Osteoblast (primary cell): ENCODE data around the gene PRRT3. TPM values are rescaled to one million over a fixed set of nuclear protein-coding genes. Genes with fewer than 3 reads are reported as not detected.

Source experiments
- DNase-seq: peaks from one replicate; pipeline ENCODE4 v3.0.0; 2011; ENCODE audit warnings: low spot score, mixed read lengths; ENCODE audit not compliant: insufficient read length; ENCODE audit errors: missing footprints
- H2AFZ ChIP-seq: 2 replicates; pipeline ENCODE4 v1.6.0; 2011; ENCODE audit warnings: mild to moderate bottlenecking, low read length
- H3K27ac ChIP-seq: 2 replicates; pipeline ENCODE4 v1.5.1; 2011; ENCODE audit warnings: mild to moderate bottlenecking, low read depth, low read length, moderate library complexity
- H3K27me3 ChIP-seq: 2 replicates; pipeline ENCODE4 v1.6.0; 2012; ENCODE audit warnings: mild to moderate bottlenecking, control low read depth, inconsistent platforms, low read length, moderate library complexity; ENCODE audit not compliant: insufficient read depth
- H3K36me3 ChIP-seq: 2 replicates; pipeline ENCODE4 v1.5.1; 2011; ENCODE audit warnings: mild to moderate bottlenecking, low read length, control low read depth, moderate library complexity; ENCODE audit not compliant: insufficient read depth
- H3K4me1 ChIP-seq: 2 replicates; pipeline ENCODE4 v1.5.1; 2011; ENCODE audit warnings: mild to moderate bottlenecking, low read length, control low read depth, moderate library complexity; ENCODE audit not compliant: insufficient read depth
- H3K4me2 ChIP-seq: 2 replicates; pipeline ENCODE4 v1.6.0; 2011; ENCODE audit warnings: mild to moderate bottlenecking, low read length; ENCODE audit not compliant: insufficient read depth
- H3K4me3 ChIP-seq: fragments of 200-600 bp; sonication (generic); 3 replicates; pipeline ENCODE4 v1.5.1; 2012; ENCODE audit warnings: mild to moderate bottlenecking, low read length, inconsistent platforms; ENCODE audit not compliant: insufficient read depth
- H3K79me2 ChIP-seq: 2 replicates; pipeline ENCODE4 v1.6.0; 2012; ENCODE audit warnings: mild to moderate bottlenecking, low read length, control low read depth, inconsistent platforms; ENCODE audit not compliant: insufficient read depth
- H3K9me3 ChIP-seq: 2 replicates; pipeline ENCODE4 v1.5.1; 2011; ENCODE audit warnings: low read depth, low read length, control low read depth
- H4K20me1 ChIP-seq: 2 replicates; pipeline ENCODE4 v1.6.0; 2012; ENCODE audit warnings: mild to moderate bottlenecking, low read length, control low read depth; ENCODE audit not compliant: insufficient read depth
- total RNA-seq: library from RNA; depleted of rRNA; stranded (reverse); fragments of >200 nt; gene quantifications from 2 replicates; pipeline ENCODE4 v1.2.3, GENCODE V29; 2012
- TF ChIP-seq, protein P1 (sequence below): IDR thresholded peaks from 2 replicates; pipeline ENCODE4 v1.5.1; 2011; ENCODE audit warnings: mild to moderate bottlenecking, low read depth, low read length, moderate library complexity; ENCODE audit errors: extremely low read depth

Gene PRRT3
- total RNA-seq, 1 donor: 4.3 TPM

DNA sequence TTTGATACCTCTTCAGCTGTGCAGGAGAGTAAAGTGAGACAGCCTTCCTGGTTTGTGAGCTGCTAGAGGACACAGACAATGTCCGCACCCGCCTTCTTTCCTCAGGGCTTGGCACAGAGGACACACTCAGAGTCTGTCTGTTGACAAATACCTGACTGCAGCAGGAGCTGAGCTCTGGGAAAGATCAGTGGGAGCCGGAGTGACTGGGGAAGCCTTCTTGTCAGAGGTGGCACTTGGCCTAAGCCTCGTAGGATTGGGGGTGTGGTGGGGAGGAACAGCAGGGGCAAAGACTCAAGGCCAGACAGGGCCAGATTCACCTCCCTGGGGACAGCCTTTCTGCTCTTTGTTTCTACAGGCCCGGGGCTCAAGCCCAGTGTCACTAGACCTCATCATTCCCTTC is 38.6 kb downstream of the PRRT3 start:
- Histone ChIP-seq H3K4me1 (peaks cover 53% of the 10 kb centered on the region), H2AFZ (no peak overlapping the region), H3K79me2 (peaks cover 16% of the 10 kb centered on the region), H3K9me3 (no peaks in the 10 kb centered on the region), H3K36me3 (no peaks in the 10 kb centered on the region), H3K27ac (no peak overlapping the region), H3K4me2 (no peak overlapping the region), H3K4me3 (no peak overlapping the region), H3K27me3 (no peaks in the 10 kb centered on the region), H4K20me1 (peaks cover 2% of the 10 kb centered on the region)
- no peak for DNase-seq
- TF ChIP-seq, protein P1, sequence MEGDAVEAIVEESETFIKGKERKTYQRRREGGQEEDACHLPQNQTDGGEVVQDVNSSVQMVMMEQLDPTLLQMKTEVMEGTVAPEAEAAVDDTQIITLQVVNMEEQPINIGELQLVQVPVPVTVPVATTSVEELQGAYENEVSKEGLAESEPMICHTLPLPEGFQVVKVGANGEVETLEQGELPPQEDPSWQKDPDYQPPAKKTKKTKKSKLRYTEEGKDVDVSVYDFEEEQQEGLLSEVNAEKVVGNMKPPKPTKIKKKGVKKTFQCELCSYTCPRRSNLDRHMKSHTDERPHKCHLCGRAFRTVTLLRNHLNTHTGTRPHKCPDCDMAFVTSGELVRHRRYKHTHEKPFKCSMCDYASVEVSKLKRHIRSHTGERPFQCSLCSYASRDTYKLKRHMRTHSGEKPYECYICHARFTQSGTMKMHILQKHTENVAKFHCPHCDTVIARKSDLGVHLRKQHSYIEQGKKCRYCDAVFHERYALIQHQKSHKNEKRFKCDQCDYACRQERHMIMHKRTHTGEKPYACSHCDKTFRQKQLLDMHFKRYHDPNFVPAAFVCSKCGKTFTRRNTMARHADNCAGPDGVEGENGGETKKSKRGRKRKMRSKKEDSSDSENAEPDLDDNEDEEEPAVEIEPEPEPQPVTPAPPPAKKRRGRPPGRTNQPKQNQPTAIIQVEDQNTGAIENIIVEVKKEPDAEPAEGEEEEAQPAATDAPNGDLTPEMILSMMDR: no peak

DNA sequence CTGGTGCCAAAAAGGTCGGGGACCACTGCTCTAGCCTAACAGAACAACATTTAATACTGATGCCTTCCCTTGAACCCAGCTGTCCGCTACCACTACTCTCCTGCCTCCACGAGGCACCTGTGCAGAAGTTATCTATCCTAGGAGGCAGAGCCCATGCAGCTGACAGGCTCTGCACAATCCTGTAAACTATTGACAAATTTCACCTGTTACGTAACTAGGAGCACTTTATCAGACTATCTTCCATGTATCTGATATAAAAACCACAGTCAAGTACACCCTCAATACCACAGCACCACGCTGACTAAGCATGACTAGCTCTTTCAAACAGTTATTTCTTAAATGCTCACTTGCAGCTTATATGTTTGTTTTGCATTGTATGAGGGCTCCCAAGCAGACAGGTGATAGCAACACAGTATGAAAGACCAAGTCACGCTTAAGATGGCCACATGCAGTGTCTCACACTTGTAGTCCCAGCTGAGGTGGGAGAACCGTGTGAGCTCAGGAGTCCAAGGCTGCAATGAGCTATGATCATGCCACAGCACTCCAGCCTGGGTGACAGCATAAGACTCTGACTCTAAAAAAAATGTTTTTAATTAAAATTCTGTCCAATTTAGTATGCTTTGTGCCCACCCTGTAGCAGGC is 39.8 kb downstream of the PRRT3 start:
- H3K4me1 ChIP-seq: peaks cover 42% of the 10 kb centered on the region
- H3K27ac ChIP-seq: no peak overlapping the region
- H3K4me2 ChIP-seq: no peak overlapping the region
- H3K27me3 ChIP-seq: no peaks in the 10 kb centered on the region
- no peaks in the 10 kb centered on the region for H3K36me3 ChIP-seq
- H3K4me3 ChIP-seq: no peak overlapping the region
- H4K20me1 ChIP-seq: peaks cover 2% of the 10 kb centered on the region
- H3K79me2 ChIP-seq: peaks cover 4% of the 10 kb centered on the region
- TF ChIP-seq, protein P1: no peak
- H2AFZ ChIP-seq: no peak overlapping the region
- H3K9me3 ChIP-seq: no peaks in the 10 kb centered on the region
- DNase-seq: no peak

DNA sequence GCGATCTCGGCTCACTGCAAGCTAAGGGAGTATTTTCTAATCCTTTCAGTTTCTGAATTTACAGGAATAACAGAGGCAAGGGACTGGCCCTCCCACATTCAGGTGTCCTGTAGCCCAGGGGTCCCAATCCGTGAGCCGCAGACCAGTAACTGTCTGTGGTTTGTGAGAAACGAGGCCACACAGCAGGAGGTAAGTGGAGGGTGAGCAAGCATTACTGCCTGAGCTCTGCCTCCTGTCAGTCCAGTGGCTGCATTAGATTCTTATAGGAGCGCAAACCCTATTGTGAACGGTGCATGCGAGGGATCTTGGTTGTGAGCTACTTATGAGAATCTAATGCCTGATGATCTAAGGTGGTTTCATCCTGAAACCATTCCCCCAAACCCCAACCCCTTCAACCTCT is 40.3 kb downstream of the PRRT3 start:
- Histone ChIP-seq H3K4me3 (no peak overlapping the region), H2AFZ (no peak overlapping the region), H3K9me3 (no peaks in the 10 kb centered on the region), H3K27me3 (no peaks in the 10 kb centered on the region), H3K4me1 (peaks cover 36% of the 10 kb centered on the region), H3K4me2 (no peak overlapping the region), H3K79me2 (no peaks in the 10 kb centered on the region), H4K20me1 (peaks cover 2% of the 10 kb centered on the region), H3K36me3 (no peaks in the 10 kb centered on the region), H3K27ac (no peak overlapping the region)
- TF ChIP-seq, protein P1: no peak
- DNase-seq: no peak

DNA sequence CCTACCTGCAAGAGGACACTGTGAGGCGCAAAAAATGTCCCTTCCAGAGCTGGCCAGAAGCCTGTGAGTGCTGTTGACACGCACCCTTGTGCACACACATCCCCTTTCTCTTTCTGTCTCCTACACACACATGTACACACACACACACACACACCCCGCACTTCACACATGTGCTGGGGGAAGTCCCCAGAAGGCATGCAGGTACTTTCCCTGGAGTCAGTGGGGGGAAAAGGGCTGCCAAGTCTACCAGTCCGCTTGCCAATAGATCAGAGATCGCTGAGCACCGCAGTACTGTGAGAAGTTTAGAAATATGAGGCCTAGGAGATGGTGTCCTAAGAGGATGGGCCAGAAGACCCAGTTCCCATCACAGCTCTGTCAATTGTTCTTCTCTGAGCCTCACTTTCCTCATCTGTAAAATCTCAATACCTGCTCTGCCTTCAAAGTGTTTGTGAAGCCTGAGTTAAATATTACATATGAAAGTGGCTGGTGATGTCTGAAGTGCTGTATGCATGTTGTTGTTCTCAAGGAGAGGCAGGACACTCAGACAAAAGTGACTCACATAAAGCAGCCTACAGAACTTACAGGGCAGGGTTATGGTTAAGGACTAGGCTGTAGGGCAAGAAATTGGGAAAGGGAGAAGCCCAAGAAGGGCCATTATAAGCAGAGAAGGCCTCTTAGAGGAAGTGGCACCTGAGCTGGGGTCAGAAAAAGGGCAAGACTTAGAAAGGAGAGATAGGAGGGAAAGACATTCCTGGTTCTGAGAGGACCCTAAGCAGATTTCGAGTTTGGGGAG is 42.8 kb downstream of the PRRT3 start:
- no peaks in the 10 kb centered on the region for H3K27me3 ChIP-seq
- TF ChIP-seq, protein P1: no peak
- H3K27ac ChIP-seq: no peak overlapping the region
- no peaks in the 10 kb centered on the region for H3K79me2 ChIP-seq
- H3K4me3 ChIP-seq: no peak overlapping the region
- no peak overlapping the region for H3K4me2 ChIP-seq
- peaks cover 2% of the 10 kb centered on the region for H4K20me1 ChIP-seq
- DNase-seq: no peak
- H3K36me3 ChIP-seq: no peaks in the 10 kb centered on the region
- peaks cover 19% of the 10 kb centered on the region for H3K4me1 ChIP-seq
- H2AFZ ChIP-seq: no peak overlapping the region
- no peaks in the 10 kb centered on the region for H3K9me3 ChIP-seq
